Astrocyte of the spinal cord (primary cell): ENCODE results near the gene PPM1K.

Experiments
- DNase-seq: peaks from one replicate; pipeline ENCODE4 v3.0.0; 2011; ENCODE audit warnings: low read depth, low spot score
- H3K4me3 ChIP-seq: 2 replicates; pipeline ENCODE4 v1.5.1; 2011; ENCODE audit warnings: low read depth, mild to moderate bottlenecking, low read length, moderate library complexity
- CTCF ChIP-seq: IDR thresholded peaks from 2 replicates; pipeline ENCODE4 v1.5.1; 2012; ENCODE audit warnings: low read depth, mild to moderate bottlenecking, low read length, inconsistent platforms
- in situ Hi-C: cut with HindIII; loops from 2 replicates; pipeline ENCODE4 v1.10.0; 2017; ENCODE audit warnings: low sequenced_read_pairs

The PPM1K gene

DNA sequence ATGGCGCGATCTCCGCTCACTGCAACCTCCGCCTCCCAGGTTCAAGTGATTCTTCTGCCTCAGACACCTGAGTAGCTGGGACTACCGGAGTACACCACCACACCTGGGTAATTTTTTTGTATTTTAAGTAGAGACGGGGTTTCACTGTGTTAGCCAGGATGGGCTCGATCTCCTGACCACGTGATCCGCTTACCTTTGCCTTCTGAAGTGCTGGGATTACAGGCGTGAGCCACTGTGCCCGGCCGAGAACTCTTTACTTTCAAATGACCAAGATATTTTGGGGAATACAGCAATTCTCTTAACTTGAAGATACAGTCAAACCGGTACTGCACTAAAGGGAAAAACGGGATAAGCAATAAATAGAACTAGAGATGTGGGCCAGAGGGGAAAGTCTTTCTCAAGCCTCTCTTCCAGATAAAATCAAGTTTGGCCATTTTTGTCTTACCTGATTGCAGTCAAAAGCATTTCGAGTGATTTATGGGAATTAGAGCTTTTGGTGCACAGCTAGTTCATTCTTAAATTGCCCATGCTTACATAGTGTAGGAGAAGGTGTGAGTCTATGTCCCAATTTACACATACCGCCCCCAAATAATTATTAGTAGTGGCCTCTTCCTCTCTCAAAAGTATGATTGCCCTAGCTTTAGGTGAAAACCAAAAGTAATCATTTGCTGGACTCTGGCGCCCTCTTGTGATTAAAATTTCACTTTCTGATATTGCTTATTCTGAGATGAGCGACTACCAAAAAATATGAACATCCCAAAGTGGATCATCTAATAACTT lies 72.7 kb downstream of the PPM1K start:
- in situ Hi-C loops: no loop called here
- DNase-seq: peak; percentile 56
- H3K4me3 ChIP-seq: no peak overlapping the region
- TF ChIP-seq CTCF: peak; percentile 53

GRCh38 chr4:88208156-88208555 lies 76.2 kb downstream of the PPM1K start:
- TF ChIP-seq CTCF: no peak
- in situ Hi-C loops: no loop called here
- H3K4me3 ChIP-seq: no peak overlapping the region
- DNase-seq: no peak
